Aorta (tissue), 5 donors: ENCODE data around the gene TSGA10IP. TPM values are rescaled to one million over a fixed set of nuclear protein-coding genes. Genes with fewer than 3 reads are reported as not detected.

ENCODE experiments used
- ATAC-seq: fragments of 200-7000 bp; cut with Tn5 transposase; one replicate; pipeline ENCODE4 v1.9.1; 2022; ENCODE audit warnings: moderate library complexity; ENCODE audit not compliant: low FRiP score
- DNase-seq, 2 donors: peaks; one replicate each; pipeline ENCODE4 v3.0.0-alpha.2; 2020
- H3K27ac ChIP-seq, 2 donors: one replicate each; pipeline ENCODE4 v1.5.1; 2013; ENCODE audit warnings: low read length in 2 of 2, mild to moderate bottlenecking in 2 of 2, moderate library complexity in 2 of 2, control low read depth in 1 of 2, inconsistent platforms in 1 of 2, low read depth in 1 of 2
- H3K27me3 ChIP-seq, 2 donors: one replicate each; pipeline ENCODE4 v1.6.1; 2013; ENCODE audit warnings: control low read depth in 1 of 2, low read length in 1 of 2, mild to moderate bottlenecking in 1 of 2, moderate library complexity in 1 of 2; ENCODE audit not compliant: insufficient read depth in 2 of 2, control insufficient read depth in 1 of 2
- H3K36me3 ChIP-seq, 2 donors: one replicate each; pipeline ENCODE4 v1.6.1; 2013; ENCODE audit warnings: control low read depth in 1 of 2, low read length in 1 of 2, mild to moderate bottlenecking in 1 of 2; ENCODE audit not compliant: insufficient read depth in 2 of 2, control insufficient read depth in 1 of 2
- H3K4me1 ChIP-seq, 2 donors: one replicate each; pipeline ENCODE4 v1.6.1; 2013; ENCODE audit warnings: low read length in 2 of 2, control low read depth in 1 of 2, mild to moderate bottlenecking in 1 of 2, moderate library complexity in 1 of 2; ENCODE audit not compliant: insufficient read depth in 2 of 2, control insufficient read depth in 1 of 2
- H3K4me3 ChIP-seq, 2 donors: one replicate each; pipeline ENCODE4 v1.5.1; 2013; ENCODE audit warnings: low read length in 2 of 2, control low read depth in 1 of 2, mild to moderate bottlenecking in 1 of 2
- H3K9me3 ChIP-seq: one replicate; pipeline ENCODE4 v1.6.1; 2013; ENCODE audit warnings: mild to moderate bottlenecking, low read length; ENCODE audit not compliant: control insufficient read depth
- WGBS, 2 donors: extraction: QIAGEN DNeasy Blood & Tissue Kit; methylation state at CpG; one replicate each; pipeline ENCODE4 v1.1.7; 2013; 5-methylcytosine and 5-hydroxymethylcytosine counted together
- intact Hi-C, 2 donors: fragments of 100-400 bp; cut with DNase I; formaldehyde crosslinking; loops; one replicate each; pipeline versions ENCODE4 v1.14.2 to v1.15.0; 2022
- polyA plus RNA-seq, 2 donors: library from polyadenylated mRNA; stranded (reverse); fragments of 200-250 nt; gene quantifications; one replicate each; pipeline ENCODE4 v1.2.3, GENCODE V29; 2013
- total RNA-seq, 2 donors: library from RNA; stranded (reverse); fragmentation: NEBNext Ultra II Directional; extraction: Animal tissue kit (Norgen Biotek cat#: 25700); gene quantifications; one replicate each; pipeline ENCODE4 v1.2.1, GENCODE V29; 2021
- donor health status: healthy with polysubstance abuse.
- donor health status: Bipolar disorder and iron deficiency.
- donor health status: DM: no; HTN: no; CAD: no.
- donor health status: DM: no; HTN: no; CAD: no.
- donor health status: DM: yes; HTN: yes; CAD: no.

Gene TSGA10IP
- total and polyA plus RNA-seq, 4 donors = not detected

DNA sequence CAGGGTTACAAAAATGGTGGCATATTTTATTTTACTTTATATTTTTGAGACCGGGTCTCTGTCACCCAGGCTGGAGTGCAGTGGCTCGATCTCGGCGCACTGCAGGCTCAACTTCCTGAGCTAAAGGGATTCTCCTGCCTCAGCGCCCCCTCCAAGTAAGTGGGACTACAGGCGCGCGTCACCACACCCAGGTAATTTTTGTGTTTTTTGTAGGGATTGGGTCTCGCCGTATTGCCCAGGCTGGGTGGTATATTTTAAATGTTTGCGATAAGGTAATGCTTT lies 44.4 kb upstream of the TSGA10IP start:
- H3K4me1 ChIP-seq = no peaks in the 10 kb centered on the region
- H3K4me3 ChIP-seq = no peak overlapping the region
- H3K27ac ChIP-seq = peak overlapping the region in 1 of 2 donors; percentile 30
- intact Hi-C loops = no loop called here
- 73 to 74% methylated on average over 11 of the region's 11 CpGs for WGBS, 2 donors
- no peak for DNase-seq
- H3K27me3 ChIP-seq = no peaks in the 10 kb centered on the region
- no peaks in the 10 kb centered on the region for H3K9me3 ChIP-seq
- no peaks in the 10 kb centered on the region for H3K36me3 ChIP-seq
- ATAC-seq = no peak

DNA sequence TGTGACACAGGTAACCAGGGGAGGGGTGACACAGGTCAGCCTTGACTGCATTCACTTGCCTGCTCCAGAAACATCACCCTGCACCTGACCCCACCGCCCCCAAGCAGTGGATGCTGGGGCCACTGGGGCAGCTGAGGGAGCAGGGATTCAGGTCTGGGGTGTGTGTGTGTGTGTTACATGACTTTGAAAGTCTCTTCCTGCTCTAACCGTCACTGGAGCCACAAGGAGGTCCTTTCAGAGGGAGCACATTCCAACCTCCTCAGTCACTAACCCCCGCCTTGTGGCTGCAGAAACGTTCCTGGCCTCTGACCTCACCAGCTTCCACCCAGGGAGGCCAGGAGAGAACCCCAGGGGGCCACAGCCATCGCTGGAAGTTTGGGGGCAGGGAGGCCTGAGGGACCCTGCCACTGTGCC lies 42.2 kb upstream of the TSGA10IP start:
- Histone ChIP-seq H3K27ac (peak overlapping the region in 1 of 2 donors; percentile 42), H3K27me3 (no peaks in the 10 kb centered on the region), H3K36me3 (no peaks in the 10 kb centered on the region), H3K4me1 (no peaks in the 10 kb centered on the region), H3K9me3 (no peaks in the 10 kb centered on the region), H3K4me3 (no peak overlapping the region)
- intact Hi-C loops = no loop called here
- ATAC-seq (no peak), DNase-seq (no peak)
- 19 to 24% methylated on average over 5 of the region's 5 CpGs for WGBS, 2 donors

DNA sequence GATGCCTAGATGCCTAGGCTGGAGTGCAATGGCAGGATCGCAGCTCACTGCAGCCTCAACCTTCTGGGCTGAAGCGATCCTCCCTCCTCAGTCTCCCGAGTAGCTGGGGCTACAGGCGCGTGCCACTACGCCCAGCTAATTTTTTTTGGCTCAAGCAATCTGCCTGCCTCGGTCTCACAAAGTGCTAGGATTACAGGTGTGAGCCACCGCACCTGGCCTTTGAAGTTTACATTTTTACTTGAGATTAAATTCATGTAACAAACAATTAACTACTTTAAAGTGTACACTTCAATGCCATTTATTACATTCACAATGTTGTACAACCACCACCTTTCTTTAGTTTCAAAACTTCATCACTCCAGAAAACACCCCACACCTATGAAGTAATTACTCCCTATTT lies 41.6 kb upstream of the TSGA10IP start:
- WGBS, 2 donors = 85 to 87% methylated on average over 8 of the region's 8 CpGs
- intact Hi-C loops = no loop called here
- no peak overlapping the region for H3K27ac ChIP-seq
- no peaks in the 10 kb centered on the region for H3K27me3 ChIP-seq
- ATAC-seq (no peak), DNase-seq (no peak)
- H3K36me3 ChIP-seq = no peaks in the 10 kb centered on the region
- H3K4me3 ChIP-seq = no peak overlapping the region
- no peaks in the 10 kb centered on the region for H3K4me1 ChIP-seq
- H3K9me3 ChIP-seq = no peaks in the 10 kb centered on the region

DNA sequence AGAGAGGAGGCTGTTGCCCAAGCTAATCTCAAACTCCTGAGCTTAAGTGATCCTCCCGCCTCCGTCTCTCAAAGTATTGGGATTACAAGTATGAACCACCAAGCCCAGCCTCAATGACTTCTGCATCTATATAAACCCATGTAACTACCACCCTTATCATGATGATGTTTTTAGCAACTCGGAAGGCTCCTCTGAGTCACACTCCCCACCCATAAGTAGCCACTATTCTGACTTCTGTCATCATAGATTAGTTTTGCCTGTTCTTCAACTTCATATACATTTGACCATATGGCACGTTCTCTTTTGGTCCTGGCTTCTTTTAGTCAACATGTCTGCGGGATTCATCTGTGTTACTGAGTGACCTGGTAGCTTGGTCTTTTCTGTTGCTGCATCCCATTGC lies 38.7 kb upstream of the TSGA10IP start:
- Histone ChIP-seq H3K4me3 (no peak overlapping the region), H3K9me3 (no peaks in the 10 kb centered on the region), H3K36me3 (no peaks in the 10 kb centered on the region), H3K27me3 (no peaks in the 10 kb centered on the region), H3K4me1 (no peaks in the 10 kb centered on the region), H3K27ac (no peak overlapping the region)
- ATAC-seq (no peak), DNase-seq (no peak)
- WGBS, 2 donors = 80 to 83% methylated on average over 5 of the region's 5 CpGs
- intact Hi-C loops = no loop called here

DNA sequence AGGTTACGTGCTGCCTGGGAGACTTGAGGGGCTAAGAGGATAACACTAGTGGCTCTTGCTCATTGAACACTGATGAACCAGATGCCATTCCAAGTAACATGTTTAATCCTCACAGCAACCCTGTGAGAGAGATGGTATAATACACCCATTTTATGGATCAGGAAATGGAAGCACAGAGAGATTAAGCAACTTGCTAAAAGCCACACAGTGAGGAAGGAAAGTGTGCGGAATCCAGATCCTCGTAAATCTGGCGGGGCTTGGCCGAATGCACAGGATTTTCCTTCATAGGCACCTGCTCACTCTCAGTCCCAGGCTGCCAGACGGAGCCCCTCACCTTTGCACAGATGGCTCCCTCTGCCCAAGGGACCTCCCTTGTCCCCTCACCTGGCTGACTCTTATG lies 37.4 kb upstream of the TSGA10IP start:
- no peaks in the 10 kb centered on the region for H3K9me3 ChIP-seq
- H3K4me3 ChIP-seq = no peak overlapping the region
- H3K36me3 ChIP-seq = no peaks in the 10 kb centered on the region
- intact Hi-C loops = no loop called here
- WGBS, 2 donors = 86 to 91% methylated on average over 6 of the region's 6 CpGs
- no peaks in the 10 kb centered on the region for H3K27me3 ChIP-seq
- DNase-seq = no peak
- H3K4me1 ChIP-seq = no peaks in the 10 kb centered on the region
- no peak overlapping the region for H3K27ac ChIP-seq
- ATAC-seq = no peak

DNA sequence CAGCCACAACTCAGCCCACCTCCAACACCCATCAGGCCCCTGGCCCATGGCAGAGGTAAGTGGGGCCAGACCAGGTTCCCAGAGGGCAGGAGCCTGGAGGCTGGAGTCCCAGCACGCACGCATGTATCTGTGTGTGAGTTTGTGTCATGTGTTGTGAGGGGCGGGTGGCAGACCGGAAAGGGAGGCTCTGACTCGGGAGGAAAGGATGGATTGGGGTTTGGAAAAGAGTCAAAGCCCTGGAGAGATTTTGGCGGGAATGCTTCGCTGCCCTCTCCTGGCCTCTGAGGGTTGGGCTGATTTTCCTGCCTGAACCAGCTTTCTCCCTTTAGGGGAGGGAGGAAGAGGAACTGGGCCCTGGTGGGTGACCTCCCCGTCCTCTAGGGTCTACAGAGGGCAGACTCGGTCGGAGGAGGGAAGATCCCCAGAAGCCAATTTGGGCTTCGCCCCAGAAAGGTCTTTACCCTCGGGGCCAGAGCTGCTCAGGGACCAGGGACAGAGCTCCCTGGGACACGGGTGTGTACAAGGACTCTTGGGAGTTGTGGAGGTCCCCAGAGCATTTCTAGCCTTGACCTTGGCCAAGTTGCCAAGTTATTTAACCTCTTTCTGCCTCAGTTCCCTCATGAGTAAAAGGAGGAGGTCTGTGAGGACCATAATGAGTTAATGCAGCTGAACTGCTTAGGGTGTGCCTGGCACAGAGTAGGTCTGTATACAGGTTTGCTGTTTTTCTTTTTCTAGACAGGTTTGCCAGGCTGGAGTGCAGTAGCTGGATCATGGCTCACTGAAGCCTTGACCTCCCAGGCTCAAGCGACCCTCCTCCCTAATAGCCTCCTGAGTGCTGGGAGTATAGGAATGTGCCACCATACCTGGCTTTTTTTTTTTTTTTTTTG lies 33.4 kb upstream of the TSGA10IP start:
- DNase-seq (peak; percentile 79 to 87), ATAC-seq (peak; percentile 52)
- Histone ChIP-seq H3K9me3 (no peaks in the 10 kb centered on the region), H3K4me1 (peaks cover 0 to 1% of the 10 kb centered on the region in 2 donors), H3K4me3 (no peak overlapping the region), H3K36me3 (no peaks in the 10 kb centered on the region), H3K27me3 (no peaks in the 10 kb centered on the region), H3K27ac (no peak overlapping the region)
- 11% methylated on average over 14 of the region's 14 CpGs for WGBS, 2 donors
- intact Hi-C loops = no loop called here

DNA sequence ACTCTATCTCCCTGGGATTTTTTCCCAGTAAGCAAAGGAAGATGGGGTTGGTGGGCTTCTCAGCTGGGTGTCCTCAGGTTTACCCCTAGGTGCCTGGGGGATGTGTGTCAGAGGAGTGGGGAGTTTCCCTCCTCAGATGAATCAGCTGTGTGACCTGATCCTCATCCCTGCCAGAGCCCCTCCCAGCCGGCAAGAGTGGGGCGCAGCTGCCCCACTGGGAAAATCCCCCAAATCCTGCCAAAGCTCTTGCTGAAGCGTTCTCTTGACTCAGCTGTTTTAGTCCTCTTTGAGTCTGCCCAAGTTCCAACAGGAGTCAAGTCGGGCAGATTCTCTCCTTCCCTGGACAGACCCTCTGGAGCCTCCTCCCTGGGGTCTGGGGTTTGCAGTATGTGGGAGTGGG lies 32.4 kb upstream of the TSGA10IP start:
- Histone ChIP-seq H3K27ac (no peak overlapping the region), H3K36me3 (no peaks in the 10 kb centered on the region), H3K4me3 (no peak overlapping the region), H3K9me3 (no peaks in the 10 kb centered on the region), H3K27me3 (no peaks in the 10 kb centered on the region), H3K4me1 (peaks cover 0 to 1% of the 10 kb centered on the region in 2 donors)
- intact Hi-C loops = no loop called here
- WGBS, 2 donors = 13 to 34% methylated on average over 4 of the region's 4 CpGs
- ATAC-seq (no peak), DNase-seq (no peak)

DNA sequence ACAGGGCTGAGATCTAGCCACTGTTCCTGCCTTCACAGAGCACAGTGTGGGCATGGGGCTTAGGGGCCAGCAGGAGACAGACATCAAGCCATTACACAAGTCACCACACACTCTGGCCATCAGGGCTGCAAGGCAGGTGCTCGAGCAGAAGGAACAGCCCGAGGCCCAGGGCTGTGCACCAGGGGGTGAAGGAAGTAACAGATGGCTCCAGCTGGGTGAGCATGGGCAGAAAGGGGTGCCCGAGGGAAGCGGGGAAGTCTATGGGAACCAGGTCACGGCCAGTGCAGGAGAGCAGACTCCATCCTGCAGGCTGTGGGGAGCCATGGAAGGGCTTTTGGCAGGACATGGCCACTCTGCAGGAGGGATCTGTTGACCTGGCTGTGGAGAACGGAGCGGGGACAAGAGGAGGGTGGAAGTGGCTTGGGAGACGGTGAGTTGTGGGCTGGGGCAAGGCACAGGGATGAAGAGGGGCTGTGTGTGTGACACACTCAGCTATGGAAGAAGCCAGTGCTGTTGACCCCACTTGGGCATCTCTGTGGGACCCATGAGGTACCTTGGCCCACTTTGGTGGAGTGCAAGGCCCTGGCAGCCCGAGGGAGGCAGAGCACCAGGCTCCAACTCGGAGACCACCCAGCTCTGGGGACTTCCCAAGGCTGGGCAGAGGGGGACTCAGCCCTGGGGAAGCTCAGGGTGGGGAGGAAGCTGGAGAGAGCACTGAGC lies 30.0 kb upstream of the TSGA10IP start:
- Histone ChIP-seq H3K4me3 (no peak overlapping the region), H3K27ac (peak overlapping the region; percentile 4 to 87), H3K4me1 (peaks cover 0 to 1% of the 10 kb centered on the region in 2 donors), H3K36me3 (no peaks in the 10 kb centered on the region), H3K27me3 (no peaks in the 10 kb centered on the region), H3K9me3 (no peaks in the 10 kb centered on the region)
- no peak for ATAC-seq
- WGBS, 2 donors = 45 to 65% methylated on average over 7 to 10 of the region's 10 CpGs
- DNase-seq = no peak
- intact Hi-C loops = no loop called here

DNA sequence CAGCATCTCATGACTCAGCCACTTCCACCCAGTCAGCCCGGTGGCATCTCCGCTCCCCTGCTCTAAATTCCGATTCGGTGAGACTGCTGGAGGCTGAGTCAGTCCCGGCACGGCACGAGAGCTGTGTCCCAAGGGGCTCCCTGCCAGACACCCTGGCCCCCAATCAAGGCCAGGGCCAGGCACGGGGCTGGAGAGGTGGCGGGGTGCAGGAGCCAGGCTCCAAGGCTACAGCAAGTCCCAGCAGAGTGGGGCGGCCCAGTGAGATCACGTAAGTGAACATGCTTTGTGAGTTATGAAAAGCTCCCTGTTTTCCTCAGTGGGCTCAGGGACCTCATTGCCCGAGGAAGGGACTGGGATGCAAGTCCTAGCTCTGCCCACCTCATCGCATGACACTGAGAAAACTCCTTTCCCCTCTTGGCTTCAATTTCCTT lies 29.4 kb upstream of the TSGA10IP start:
- no peak overlapping the region for H3K4me3 ChIP-seq
- peak; percentile 94 to 96 for DNase-seq
- peaks cover 0 to 1% of the 10 kb centered on the region in 2 donors for H3K4me1 ChIP-seq
- H3K27me3 ChIP-seq = no peaks in the 10 kb centered on the region
- peak; percentile 64 for ATAC-seq
- WGBS, 2 donors = 0 to 6% methylated on average over 13 of the region's 13 CpGs
- H3K9me3 ChIP-seq = no peaks in the 10 kb centered on the region
- no peaks in the 10 kb centered on the region for H3K36me3 ChIP-seq
- intact Hi-C loops = no loop called here
- peak overlapping the region; percentile 45 to 91 for H3K27ac ChIP-seq
